ENCODE results near the gene CNTNAP2. TPM values are rescaled to one million over a fixed set of nuclear protein-coding genes. Genes with fewer than 3 reads are reported as not detected.

The CNTNAP2 gene
- total RNA-seq, 1 donor from 2014 or later = 5.4 TPM

DNA sequence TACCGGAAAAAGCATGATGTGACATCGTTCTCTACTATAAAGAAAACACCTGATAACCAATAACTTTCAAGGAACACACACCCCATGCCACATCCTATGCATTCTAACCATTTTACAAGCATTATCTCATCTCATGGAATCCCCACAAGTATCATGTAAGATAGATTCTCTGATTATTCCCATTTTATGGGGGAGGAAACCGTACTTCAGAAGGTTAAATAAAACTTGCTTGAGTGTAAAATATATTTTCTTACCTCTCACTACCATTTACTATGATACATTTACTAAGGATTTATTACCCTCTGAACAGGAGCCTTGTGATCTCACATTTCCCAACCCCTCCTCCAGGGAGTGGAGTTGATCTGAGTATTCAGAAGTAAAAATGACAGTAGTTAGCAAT is 522.7 kb downstream of the CNTNAP2 start:
- DNase-seq (ENCODE audit: low spot score) = no peak
- no peaks in the 10 kb centered on the region for H3K4me1 Mint-ChIP-seq (ENCODE audit: unreplicated experiment)
- H3K4me3 Mint-ChIP-seq (ENCODE audit: unreplicated experiment) = no peak overlapping the region
- H3K27ac Mint-ChIP-seq (ENCODE audit: unreplicated experiment) = no peak overlapping the region
- no peaks in the 10 kb centered on the region for H3K27me3 Mint-ChIP-seq (ENCODE audit: unreplicated experiment)
- TF ChIP-seq, protein P1, sequence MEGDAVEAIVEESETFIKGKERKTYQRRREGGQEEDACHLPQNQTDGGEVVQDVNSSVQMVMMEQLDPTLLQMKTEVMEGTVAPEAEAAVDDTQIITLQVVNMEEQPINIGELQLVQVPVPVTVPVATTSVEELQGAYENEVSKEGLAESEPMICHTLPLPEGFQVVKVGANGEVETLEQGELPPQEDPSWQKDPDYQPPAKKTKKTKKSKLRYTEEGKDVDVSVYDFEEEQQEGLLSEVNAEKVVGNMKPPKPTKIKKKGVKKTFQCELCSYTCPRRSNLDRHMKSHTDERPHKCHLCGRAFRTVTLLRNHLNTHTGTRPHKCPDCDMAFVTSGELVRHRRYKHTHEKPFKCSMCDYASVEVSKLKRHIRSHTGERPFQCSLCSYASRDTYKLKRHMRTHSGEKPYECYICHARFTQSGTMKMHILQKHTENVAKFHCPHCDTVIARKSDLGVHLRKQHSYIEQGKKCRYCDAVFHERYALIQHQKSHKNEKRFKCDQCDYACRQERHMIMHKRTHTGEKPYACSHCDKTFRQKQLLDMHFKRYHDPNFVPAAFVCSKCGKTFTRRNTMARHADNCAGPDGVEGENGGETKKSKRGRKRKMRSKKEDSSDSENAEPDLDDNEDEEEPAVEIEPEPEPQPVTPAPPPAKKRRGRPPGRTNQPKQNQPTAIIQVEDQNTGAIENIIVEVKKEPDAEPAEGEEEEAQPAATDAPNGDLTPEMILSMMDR (IDR thresholded peaks at IDR 0.05; ENCODE audit: unreplicated experiment) = no peak
- no peaks in the 10 kb centered on the region for H3K36me3 Mint-ChIP-seq (ENCODE audit: low read depth, unreplicated experiment)
- H3K9me3 Mint-ChIP-seq (ENCODE audit: unreplicated experiment) = peaks cover 4% of the 10 kb centered on the region

DNA sequence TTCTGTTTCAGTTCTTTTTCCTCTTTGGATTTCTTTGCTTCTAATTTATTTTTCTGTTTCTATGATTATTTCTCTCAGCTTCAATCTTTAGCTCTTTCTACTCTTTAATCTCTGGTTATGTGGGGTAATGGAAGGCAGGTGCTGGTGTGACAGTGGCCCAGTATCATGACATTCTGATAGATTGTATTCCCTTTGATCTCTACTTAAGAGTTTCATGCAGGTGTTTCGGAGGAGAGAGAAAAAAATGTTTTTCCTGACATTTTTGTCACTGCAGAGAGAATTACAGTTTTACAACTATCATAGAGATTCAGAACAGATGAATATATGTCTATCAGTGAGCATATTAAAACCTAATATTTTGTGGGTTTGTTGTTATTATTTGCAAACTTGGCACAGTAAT is 524.9 kb downstream of the CNTNAP2 start:
- peaks cover 4% of the 10 kb centered on the region for H3K9me3 Mint-ChIP-seq (ENCODE audit: unreplicated experiment)
- no peaks in the 10 kb centered on the region for H3K27me3 Mint-ChIP-seq (ENCODE audit: unreplicated experiment)
- TF ChIP-seq, protein P1 (IDR thresholded peaks at IDR 0.05; ENCODE audit: unreplicated experiment) = no peak
- H3K27ac Mint-ChIP-seq (ENCODE audit: unreplicated experiment) = no peak overlapping the region
- H3K4me1 Mint-ChIP-seq (ENCODE audit: unreplicated experiment) = no peaks in the 10 kb centered on the region
- H3K36me3 Mint-ChIP-seq (ENCODE audit: low read depth, unreplicated experiment) = no peaks in the 10 kb centered on the region
- no peak overlapping the region for H3K4me3 Mint-ChIP-seq (ENCODE audit: unreplicated experiment)
- no peak for DNase-seq (ENCODE audit: low spot score)

DNA sequence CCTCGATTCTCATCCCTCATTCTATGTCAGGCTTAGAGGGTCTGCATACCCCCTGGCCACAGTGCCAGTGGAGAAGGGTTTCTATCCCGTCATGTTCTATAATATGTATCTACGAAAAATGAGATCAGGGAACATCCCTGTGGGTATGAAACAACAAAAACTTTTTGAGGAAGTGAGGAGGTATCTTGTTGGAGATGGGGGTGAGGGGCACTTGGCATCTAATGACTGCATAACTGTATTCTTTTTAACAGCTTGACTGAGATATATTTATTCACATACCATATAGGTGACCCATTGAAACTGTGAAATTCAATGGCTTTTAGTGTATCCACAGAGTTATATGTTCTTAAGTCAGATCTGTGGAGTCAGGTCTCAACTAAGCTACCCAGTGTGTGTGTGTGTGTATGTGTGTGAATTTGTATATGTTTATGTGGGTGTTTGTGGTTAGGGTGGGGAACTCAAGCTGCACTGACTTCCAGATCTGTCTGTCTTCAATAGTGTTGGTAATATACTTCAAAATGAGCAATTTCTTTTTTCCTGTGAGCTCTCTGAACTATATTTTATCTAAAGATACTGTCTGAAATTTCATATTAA is 528.9 kb downstream of the CNTNAP2 start:
- Mint-ChIP-seq H3K4me3 (ENCODE audit: unreplicated experiment) (no peak overlapping the region), H3K27ac (ENCODE audit: unreplicated experiment) (no peak overlapping the region), H3K9me3 (ENCODE audit: unreplicated experiment) (peaks cover 7% of the 10 kb centered on the region), H3K4me1 (ENCODE audit: unreplicated experiment) (no peaks in the 10 kb centered on the region), H3K36me3 (ENCODE audit: low read depth, unreplicated experiment) (no peaks in the 10 kb centered on the region), H3K27me3 (ENCODE audit: unreplicated experiment) (no peaks in the 10 kb centered on the region)
- TF ChIP-seq, protein P1 (IDR thresholded peaks at IDR 0.05; ENCODE audit: unreplicated experiment) = no peak
- DNase-seq (ENCODE audit: low spot score) = no peak

DNA sequence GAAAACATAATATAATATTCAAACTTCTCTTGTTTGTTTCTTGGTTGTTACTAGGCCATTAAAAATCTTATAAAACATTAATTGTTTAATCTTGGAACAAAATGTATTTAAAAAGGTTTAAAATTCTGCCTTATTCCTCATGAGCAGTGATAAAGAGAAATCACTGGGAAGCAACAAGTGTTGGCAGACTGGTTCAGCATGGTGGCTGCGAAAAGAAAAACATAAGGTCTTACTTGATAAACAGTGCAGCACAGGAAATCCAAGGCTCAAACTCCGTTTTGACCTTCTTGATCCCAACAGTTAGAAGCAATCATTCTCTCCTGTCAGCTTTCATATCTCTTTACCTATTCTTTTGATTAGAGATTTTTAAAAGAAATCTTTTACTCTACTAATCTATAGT is 530.8 kb downstream of the CNTNAP2 start:
- Mint-ChIP-seq H3K4me3 (ENCODE audit: unreplicated experiment) (no peak overlapping the region), H3K9me3 (ENCODE audit: unreplicated experiment) (peaks cover 4% of the 10 kb centered on the region)

DNA sequence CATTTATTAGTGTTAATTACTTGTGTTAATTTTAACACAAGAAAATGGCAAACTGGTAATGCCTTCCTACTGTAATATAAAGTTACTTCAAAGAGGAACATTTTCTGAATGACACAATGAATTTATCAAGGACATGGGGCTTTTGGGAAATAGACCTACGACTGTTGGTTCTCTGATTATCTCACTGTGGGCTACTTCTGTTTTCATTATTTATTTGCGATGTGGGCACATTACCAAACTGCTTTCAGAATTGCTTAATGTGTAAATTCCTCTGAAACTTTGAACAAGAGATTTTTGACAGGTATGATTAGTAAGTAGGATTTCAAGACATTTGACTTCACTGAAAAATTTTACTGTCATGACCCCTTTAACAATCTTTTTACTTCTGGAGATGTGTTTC is 535.6 kb downstream of the CNTNAP2 start:
- Mint-ChIP-seq H3K27ac (ENCODE audit: unreplicated experiment) (no peak overlapping the region), H3K9me3 (ENCODE audit: unreplicated experiment) (peaks cover 4% of the 10 kb centered on the region), H3K36me3 (ENCODE audit: low read depth, unreplicated experiment) (no peaks in the 10 kb centered on the region), H3K4me3 (ENCODE audit: unreplicated experiment) (no peak overlapping the region), H3K4me1 (ENCODE audit: unreplicated experiment) (no peaks in the 10 kb centered on the region), H3K27me3 (ENCODE audit: unreplicated experiment) (no peaks in the 10 kb centered on the region)
- no peak for DNase-seq (ENCODE audit: low spot score)
- TF ChIP-seq, protein P1 (IDR thresholded peaks at IDR 0.05; ENCODE audit: unreplicated experiment) = no peak

More for the DNA sequence above, 530.8 kb downstream of the CNTNAP2 start:
- Mint-ChIP-seq H3K27me3 (ENCODE audit: unreplicated experiment) (no peaks in the 10 kb centered on the region), H3K4me1 (ENCODE audit: unreplicated experiment) (no peaks in the 10 kb centered on the region), H3K36me3 (ENCODE audit: low read depth, unreplicated experiment) (no peaks in the 10 kb centered on the region), H3K27ac (ENCODE audit: unreplicated experiment) (no peak overlapping the region)
- TF ChIP-seq, protein P1 (IDR thresholded peaks at IDR 0.05; ENCODE audit: unreplicated experiment) = no peak
- no peak for DNase-seq (ENCODE audit: low spot score)
